ENCODE results near the gene FCRL5.
A peak's percentile ranks its signal among the peaks of the same experiment; 100 is the strongest.
"Not testable (repeated sequence)": the region's sequence is repeated elsewhere in the genome, so short reads cannot be mapped to it uniquely, and the experiment has no call there.

FCRL5 gene

GRCh38 chr1:157551694-157552693 is at the start of gene FCRL5:
TSS of gene FCRL5 (minus strand) at chr1:157552515. CDS start at chr1:157552362, 153 bp downstream.
- no peak for DNase-seq (ENCODE audit: low spot score)

- no peak for DNase-seq (ENCODE audit: low spot score)
These were observed 47.9 kb upstream of the FCRL5 start for GRCh38 chr1:157600236-157600635.

GRCh38 chr1:157597959-157598667 is 45.8 kb upstream of the FCRL5 start, which contains the start of gene FCRL4:
TSS of gene FCRL4 (minus strand) at chr1:157598085. CDS start at chr1:157597944, 141 bp downstream.
- no peak for DNase-seq (ENCODE audit: low spot score)

GRCh38 chr1:157596384-157596783 is 44.1 kb upstream of the FCRL5 start:
- no peak for DNase-seq (ENCODE audit: low spot score)

- no peak for DNase-seq (ENCODE audit: low spot score)
These were observed 43.0 kb upstream of the FCRL5 start for GRCh38 chr1:157595356-157595755.

- DNase-seq (ENCODE audit: low spot score) = no peak
These were observed 33.7 kb upstream of the FCRL5 start for GRCh38 chr1:157585984-157586383.

GRCh38 chr1:157584503-157584902 is 32.2 kb upstream of the FCRL5 start:
- no peak for DNase-seq (ENCODE audit: low spot score)

- DNase-seq (ENCODE audit: low spot score) = no peak
These were observed 28.5 kb upstream of the FCRL5 start for GRCh38 chr1:157580828-157581210.

- DNase-seq (ENCODE audit: low spot score) = peak; percentile 50
These were observed 28.0 kb upstream of the FCRL5 start for GRCh38 chr1:157580179-157580827.

GRCh38 chr1:157577420-157577819 is 25.1 kb upstream of the FCRL5 start:
- DNase-seq (ENCODE audit: low spot score) = no peak

GRCh38 chr1:157575744-157576143 is 23.4 kb upstream of the FCRL5 start:
- DNase-seq (ENCODE audit: low spot score) = no peak

GRCh38 chr1:157574836-157575235 is 22.5 kb upstream of the FCRL5 start:
- DNase-seq (ENCODE audit: low spot score) = no peak

- DNase-seq (ENCODE audit: low spot score) = no peak
These were observed 14.4 kb upstream of the FCRL5 start for GRCh38 chr1:157566484-157567300.

- no peak for DNase-seq (ENCODE audit: low spot score)
These were observed 10.2 kb upstream of the FCRL5 start for GRCh38 chr1:157562515-157562914.

GRCh38 chr1:157558119-157558518 is 5.8 kb upstream of the FCRL5 start:
- no peak for DNase-seq (ENCODE audit: low spot score)

GRCh38 chr1:157548081-157548480 is 4.2 kb downstream of the FCRL5 start:
- not testable (repeated sequence) for DNase-seq (ENCODE audit: low spot score)

- DNase-seq (ENCODE audit: low spot score) = no peak
These were observed 9.6 kb downstream of the FCRL5 start for GRCh38 chr1:157542676-157543075.

- DNase-seq (ENCODE audit: low spot score) = no peak
These were observed 11.5 kb downstream of the FCRL5 start for GRCh38 chr1:157540852-157541251.

- DNase-seq (ENCODE audit: low spot score) = no peak
These were observed 12.1 kb downstream of the FCRL5 start for GRCh38 chr1:157540160-157540748.

GRCh38 chr1:157539568-157539967 is 12.7 kb downstream of the FCRL5 start:
- DNase-seq (ENCODE audit: low spot score) = no peak

- DNase-seq (ENCODE audit: low spot score) = no peak
These were observed 19.7 kb downstream of the FCRL5 start for GRCh38 chr1:157532569-157532968.
